ENCODE results near the gene DEDD.

DNA sequence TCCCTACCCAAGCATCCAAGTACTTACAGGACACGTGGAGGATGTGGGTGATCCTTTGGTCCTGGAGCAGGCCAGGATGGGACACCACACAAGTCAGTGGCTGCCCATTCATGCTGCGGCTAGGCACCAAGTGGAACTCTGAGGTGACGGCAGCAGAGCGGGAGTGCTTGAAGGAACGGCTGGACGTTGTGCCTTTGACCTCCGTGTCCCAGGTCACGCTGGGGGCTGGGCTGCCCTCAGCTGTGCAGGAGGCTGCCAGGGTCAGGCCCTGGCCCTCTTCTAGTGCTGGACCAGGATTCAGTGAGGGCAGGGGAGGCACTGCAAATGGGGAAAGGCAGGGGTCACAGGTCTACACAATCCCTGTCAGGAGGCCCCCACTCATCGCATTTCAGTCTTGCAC lies 55.0 kb downstream of the DEDD start:
- TF ChIP-seq POLR2A (IDR thresholded peaks at IDR 0.05) (no peak), CTCF (IDR thresholded peaks at IDR 0.05 in 4 of 5, conservative IDR thresholded peaks at IDR 0.05 in 1 of 5) (no peak)

All from gastrocnemius medialis (tissue), 4 donors.